HG02642 (cell line): ENCODE data around the gene CCDC177.

Experiments
- ATAC-seq: cut with Tn5 transposase; IDR thresholded peaks from one replicate; pipeline ENCODE4 v1.9.1; 2021; ENCODE audit warnings: mild to moderate bottlenecking; ENCODE audit not compliant: unreplicated experiment, poor library complexity

The CCDC177 gene

DNA sequence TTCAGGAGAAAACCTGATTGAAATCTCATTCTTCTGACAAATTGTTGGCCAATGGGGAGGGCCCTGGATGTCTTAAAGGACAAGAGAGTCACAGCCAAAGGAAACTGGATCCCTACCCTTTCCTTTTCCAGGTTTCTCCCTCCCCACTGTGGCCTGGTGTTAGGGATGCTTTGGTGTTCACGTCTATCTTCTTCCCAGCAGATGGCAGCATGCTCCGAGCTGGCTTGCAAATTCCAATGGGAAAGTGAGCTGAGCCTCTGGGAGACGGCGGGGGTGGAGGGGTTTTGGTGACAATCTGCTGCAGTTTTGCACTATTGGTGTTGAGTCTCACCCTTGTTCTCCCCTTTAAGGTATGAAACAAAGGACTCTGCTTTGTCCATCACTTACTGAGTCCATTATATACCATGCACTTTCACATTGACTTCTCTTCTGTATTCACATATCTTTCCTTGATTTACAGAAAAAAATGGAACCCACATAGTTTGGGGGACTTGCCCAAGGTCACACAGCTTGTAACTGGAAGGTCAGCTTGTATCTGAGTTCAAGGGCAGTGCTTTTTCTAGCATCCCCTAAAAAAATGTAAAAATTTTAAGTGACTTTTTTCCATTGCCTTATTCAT lies 39.3 kb downstream of the CCDC177 start:
- ATAC-seq = no peak

DNA sequence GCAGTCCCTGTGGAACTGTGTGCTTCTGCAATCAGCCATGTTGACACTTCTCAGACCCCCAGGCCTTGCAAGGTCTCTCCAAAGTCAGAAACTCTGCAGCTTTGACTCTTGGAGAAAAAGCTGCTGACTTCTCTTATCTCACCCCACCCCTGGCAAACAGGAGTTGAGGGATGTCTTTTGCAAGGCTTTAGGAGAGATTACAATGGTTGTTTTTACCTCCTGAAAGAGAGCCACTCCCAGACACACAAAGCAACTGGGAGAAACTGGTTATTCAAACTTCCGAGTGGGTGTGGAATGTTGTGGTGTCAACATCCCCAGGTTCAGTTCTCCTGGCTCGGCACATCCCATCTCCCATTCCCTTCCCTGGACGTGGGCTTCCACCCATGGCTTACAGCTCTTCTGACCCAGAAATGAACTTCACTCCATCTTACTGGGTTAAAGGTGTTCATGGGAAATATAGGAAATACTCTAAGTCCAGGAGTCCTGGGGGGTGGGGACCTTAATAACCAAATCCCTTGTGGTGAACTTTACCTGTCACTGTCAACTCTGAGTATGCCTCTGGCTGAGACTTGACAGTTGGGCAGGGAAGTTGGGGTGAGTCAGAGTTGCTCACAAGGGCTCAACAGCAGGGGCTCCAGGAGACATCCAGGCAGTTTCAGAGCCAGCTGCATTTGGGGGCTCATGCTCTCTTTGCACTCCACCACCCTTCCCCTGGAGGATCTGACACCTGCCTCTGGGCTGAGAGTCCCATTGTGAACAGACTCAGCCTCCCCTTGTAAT lies 41.9 kb downstream of the CCDC177 start:
- no peak for ATAC-seq

DNA sequence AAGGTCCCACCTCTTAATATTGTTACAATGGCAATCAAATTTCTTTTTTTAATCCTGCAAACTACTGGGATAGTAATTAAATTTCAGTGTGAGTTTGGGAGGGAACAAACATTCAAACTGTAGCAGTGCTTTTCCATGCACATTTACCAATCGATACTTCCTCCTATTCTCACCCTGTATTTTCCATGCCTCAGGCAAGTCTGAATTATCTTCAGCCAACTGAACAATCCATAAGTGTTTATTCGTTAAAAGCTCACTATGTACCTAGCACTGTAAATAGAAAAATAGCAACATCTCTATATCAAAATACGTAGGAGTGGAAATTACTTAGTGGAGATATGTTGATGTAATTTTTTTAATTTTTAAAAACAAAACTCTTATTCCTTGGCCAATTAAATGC lies 43.5 kb downstream of the CCDC177 start:
- no peak for ATAC-seq

DNA sequence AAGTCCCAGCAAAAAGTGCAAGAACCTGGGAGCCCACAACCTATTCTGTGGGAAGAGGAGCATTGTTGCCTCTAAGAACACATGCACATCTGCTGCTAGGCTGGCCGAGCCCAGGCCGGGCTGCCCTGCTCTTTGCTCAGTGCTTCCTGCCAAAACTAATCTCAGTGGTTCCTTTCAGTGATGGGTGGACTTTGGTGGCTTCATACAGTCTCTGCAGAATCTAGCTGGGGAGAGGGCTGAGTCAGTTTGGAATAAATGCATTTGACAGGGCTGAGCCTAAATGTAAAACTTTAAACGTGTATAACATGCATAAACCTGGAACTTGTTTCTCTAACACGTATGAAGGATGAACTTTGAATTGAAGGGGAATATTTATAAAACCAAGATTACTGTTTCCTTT lies 44.6 kb downstream of the CCDC177 start:
- no peak for ATAC-seq

DNA sequence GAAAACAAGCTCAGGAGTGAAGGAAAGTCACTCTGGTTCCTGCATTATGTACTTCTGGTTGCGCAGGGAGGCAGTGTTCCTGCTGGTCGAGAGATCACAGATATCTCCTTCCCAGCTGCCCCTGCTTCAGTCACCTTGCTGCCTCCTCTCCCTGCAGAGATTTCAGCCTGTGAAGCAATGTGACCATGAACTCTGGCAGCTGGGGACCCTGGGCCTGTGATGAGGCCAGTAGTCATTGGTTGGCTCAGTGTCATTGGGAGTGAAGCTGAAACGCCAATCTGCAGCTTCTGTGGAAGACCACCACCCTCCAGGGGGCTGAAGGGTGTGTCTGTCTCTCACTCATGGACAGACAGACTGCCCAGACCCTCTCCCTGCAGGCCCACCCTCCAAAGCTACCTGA lies 45.1 kb downstream of the CCDC177 start:
- ATAC-seq = no peak

DNA sequence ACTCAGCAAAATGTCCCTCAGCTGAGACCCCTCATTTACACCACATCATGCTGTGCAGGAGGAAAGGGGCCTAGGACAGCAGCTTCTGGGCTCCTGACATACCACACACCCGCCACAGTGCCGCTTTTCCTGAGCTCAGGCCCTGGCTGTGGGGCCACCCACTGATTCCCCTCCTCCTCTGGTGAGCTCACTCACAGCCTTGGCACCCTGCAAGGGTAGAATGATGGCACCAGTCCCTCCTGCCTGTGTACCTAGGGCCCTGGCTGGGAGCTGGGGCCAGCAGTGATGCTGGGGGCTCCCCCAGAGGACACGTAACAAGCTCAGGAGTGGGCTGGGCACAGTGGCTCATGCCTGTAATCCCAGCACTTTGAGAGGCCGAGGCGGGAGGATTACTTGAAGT lies 45.7 kb downstream of the CCDC177 start:
- no peak for ATAC-seq

DNA sequence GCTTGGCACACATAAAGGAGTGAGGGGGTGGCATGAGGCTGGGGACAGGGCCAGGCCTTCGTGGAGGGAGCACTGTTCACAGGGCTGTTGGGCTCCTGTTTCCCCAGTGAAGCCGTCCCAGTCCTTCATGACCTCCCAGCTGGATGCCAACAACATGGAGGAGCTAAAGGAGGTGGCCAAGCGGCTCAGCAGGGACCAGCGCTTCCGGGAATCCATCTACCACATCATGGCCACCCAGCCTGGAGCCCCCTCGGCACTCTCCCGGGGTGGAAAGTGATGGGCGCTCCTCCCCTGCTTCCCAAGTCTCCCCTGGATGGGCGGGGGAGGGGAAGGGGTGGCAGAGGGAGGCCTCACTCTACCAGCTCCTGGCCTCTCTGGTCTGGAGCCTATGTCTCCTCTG lies 46.5 kb downstream of the CCDC177 start:
- ATAC-seq = no peak

DNA sequence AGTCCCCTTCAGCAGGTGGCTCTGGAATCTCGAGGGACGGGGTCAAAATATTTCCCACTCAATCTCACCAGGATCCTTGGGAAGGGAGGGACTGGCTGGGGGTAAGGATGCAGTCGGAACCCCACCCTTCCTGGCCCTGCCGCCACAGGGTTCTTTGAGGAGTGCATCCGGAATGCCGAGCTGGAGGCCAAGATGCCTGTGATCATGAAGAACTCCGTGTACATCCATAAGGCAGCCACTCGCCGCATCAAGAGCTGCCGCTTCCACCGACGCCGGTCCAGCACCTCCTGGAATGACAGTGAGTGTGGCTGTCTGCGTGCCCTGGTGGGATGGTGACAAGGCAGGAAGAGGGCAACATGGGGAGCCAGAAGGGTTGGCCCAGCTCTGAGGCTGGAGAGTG lies 47.0 kb downstream of the CCDC177 start:
- no peak for ATAC-seq

DNA sequence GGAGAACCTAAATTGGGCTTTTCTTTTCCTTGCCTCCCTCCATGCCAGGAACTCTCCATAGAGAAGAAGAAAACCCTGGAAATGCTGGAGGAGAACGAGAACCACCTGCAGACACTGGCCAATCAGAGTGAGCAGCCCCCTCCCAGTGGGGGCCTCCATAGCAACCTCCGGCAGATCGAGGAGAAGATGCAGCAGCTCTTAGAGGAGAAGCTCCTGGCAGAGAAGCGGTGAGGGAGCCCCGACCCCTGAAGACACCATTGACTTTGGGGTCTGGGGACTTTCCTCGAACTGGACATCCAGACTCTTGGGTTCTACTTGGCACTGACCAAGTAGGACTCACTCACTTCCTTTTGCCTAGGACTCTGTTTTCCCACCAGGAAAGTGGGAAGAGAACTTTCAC lies 48.8 kb downstream of the CCDC177 start:
- ATAC-seq = no peak

DNA sequence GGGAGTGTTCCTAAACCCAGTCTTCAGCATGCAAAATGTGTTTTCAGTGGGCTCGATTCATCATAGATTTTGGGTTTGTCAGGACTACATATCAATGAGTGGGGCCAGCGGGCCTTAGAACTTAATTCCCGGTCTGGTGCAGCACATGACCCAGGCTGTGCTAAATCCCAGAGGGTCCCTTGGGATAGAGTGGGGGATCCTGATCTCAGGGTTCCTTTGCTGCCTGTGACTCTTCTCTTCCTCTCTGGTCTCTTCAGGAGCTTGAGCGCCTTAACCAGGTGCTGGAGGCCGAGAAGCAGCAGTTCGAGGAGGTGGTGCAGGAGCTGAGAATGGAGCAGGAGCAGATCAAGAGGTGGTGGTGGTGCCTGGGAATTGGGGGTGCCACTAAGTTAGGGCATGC lies 52.6 kb downstream of the CCDC177 start:
- no peak for ATAC-seq
